GM21619 (cell line): Measurements from ENCODE around the gene PKHD1.
"Not testable (repeated sequence)": the region's sequence is repeated elsewhere in the genome, so short reads cannot be mapped to it uniquely, and the experiment has no call there.

ENCODE experiments used
- ATAC-seq: cut with Tn5 transposase; IDR thresholded peaks from one replicate; pipeline ENCODE4 v1.9.1; 2021; ENCODE audit not compliant: unreplicated experiment

Gene PKHD1

DNA sequence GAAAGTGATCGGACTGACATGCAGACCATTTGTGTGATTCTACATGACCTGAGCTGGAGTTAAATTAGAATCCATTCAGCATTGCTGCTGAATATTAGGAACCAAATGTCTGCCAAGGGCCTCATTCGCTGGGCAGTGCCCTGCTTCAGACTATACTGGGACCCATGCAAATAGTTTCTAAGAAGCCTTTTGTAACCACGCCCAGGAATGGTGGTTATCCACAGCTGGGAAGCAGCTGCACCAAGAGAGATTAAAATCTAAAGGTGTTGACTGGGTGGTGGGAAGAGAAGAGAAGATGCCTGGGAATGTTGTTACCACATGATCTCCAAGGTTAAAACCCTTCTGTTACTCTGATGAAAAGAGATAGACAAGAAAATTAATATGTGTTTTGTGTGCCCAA, 156.8 kb downstream of the PKHD1 start:
- no peak for ATAC-seq

DNA sequence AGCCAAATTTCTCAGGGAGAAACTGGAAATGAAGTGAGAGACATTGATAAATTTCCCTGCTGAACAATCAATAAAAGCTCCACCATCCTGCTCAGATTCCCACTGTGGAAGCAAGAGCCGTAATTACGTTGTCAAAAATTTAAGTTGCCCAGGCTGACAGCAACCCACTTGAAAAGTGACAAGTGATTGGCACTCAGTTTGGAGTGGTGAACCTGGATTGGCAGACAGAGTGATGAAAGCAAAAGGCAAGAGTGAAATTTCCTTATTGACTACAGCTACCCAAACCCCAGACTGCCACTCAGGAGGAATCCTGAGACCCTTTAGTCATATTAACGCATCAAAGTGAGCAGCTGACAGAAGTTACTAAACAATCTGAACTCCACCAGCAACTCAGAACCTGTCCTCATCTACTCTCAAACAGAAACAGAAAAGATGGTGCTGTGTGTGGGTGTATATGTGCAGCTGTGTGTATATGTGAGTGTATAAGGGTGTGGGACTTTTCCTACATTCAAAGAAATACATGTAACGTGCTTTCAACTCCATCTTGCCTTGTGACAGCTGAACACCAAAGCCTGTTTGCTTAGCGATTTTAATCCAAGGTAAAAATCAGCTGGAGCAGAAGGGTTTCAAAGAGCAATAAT, 157.4 kb downstream of the PKHD1 start:
- no peak for ATAC-seq

- peak; percentile 65 for ATAC-seq
Observed at GRCh38 chr6:51928320-51928719, 159.1 kb downstream of the PKHD1 start.

DNA sequence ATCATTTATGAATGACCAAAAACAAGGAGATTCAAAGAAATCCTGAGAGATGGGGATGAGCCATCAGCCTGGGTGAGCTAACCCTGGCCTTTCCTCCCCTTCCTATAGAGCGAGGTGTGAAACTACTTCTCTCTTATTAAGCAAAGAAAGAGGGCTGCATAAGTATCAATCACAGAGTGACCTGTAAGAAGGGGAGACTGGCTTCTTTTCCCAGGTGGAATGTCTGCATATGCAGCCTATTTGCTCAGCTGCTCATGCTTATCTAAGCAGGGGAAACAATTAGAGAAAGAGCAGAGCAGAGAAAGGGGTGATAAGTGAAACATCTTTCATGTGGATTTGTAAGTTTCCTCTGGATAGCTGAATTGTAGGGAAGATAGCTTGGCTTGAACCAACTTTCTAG, 160.0 kb downstream of the PKHD1 start:
- no peak for ATAC-seq

DNA sequence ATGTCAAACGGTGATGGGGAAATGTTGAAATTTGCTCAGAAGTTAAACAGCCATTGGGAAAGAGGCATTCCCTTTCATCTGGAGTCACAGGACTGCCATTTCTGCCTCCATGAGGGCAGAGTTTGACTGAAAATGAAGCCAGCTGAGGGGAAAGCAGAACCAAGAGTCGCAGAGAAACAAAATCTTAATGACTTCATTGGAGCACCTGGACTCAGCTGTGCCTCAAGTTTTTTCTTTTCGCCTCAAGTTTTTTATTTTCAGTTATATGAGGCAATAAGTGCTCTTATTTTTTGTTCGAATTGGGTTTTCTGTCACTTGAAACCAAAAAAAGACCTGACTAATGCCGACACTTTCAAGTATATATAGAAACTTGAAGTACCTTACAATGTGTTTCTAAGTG, 161.3 kb downstream of the PKHD1 start:
- ATAC-seq, result no peak

DNA sequence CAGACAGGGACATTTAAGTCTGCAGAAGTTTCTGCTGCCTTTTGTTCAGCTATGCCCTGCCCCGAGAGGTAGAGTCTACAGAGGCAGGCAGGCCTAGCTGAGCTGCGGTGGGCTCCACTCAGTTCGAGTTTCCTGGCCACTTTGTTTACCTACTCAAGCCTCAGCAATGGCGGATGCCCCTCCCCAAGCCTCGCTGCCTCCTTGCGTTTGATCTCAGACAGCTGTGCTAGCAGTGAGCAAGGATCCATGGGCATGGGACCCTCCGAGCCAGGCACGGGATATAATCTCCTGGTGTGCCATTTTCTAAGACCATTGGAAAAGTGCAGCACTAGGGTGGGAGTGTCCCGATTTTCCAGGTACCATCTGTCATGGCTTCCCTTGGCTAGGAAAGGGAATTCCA, 164.9 kb downstream of the PKHD1 start:
- not testable (repeated sequence) for ATAC-seq

DNA sequence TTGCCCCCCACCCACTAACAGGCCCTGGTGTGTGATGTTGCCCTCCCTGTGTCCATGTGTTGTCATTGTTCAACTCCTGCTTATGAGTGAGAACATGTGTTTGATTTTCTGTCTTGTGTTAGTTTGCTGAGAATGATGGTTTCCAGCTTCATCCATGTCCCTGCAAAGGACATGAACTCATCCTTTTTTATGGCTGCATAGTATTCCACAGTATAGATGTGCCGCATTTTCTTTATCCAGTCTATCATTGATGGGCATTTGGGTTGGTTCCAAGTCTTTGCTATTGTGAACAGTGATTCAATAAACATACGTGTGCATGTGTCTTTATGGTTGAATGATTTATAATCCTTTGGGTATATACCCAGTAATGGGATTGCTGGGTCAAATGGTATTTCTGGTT, 169.1 kb downstream of the PKHD1 start:
- ATAC-seq, result not testable (repeated sequence)

- ATAC-seq, result no peak
Observed at GRCh38 chr6:51915098-51915497, 172.3 kb downstream of the PKHD1 start.

- ATAC-seq, result no peak
Observed at GRCh38 chr6:51913265-51913664, 174.1 kb downstream of the PKHD1 start.

GRCh38 chr6:51910851-51911250, 176.6 kb downstream of the PKHD1 start:
- ATAC-seq, result no peak

DNA sequence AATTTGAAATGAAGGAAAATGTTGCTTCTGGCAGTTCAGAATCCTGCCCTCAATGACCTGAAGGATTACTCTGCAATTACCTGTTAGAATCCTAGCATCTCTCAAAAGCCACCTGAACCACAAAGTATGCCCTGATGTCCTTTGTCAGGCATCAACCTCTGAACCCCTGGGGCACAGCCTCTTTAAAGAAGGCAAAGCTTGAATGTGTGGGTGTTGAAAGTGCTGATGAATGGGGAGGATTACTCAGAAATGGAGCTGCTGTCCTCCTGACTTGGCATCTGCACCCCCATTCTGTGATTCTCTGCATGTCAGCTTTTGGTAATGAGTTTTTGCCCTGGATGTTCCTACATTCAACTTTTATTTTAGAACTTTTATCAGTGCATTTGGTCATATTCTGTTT, 179.2 kb downstream of the PKHD1 start:
- no peak for ATAC-seq

GRCh38 chr6:51901766-51902764, 185.3 kb downstream of the PKHD1 start:
- no peak for ATAC-seq

GRCh38 chr6:51893366-51893765, 194.0 kb downstream of the PKHD1 start:
- ATAC-seq, result no peak

- no peak for ATAC-seq
Observed at GRCh38 chr6:51892750-51893149, 194.7 kb downstream of the PKHD1 start.

- ATAC-seq, result no peak
Observed at GRCh38 chr6:51892339-51892738, 195.1 kb downstream of the PKHD1 start.

GRCh38 chr6:51891784-51892183, 195.6 kb downstream of the PKHD1 start:
- ATAC-seq, result no peak

- ATAC-seq, result no peak
Observed at GRCh38 chr6:51887859-51888258, 199.6 kb downstream of the PKHD1 start.

GRCh38 chr6:51885957-51886356, 201.5 kb downstream of the PKHD1 start:
- no peak for ATAC-seq

GRCh38 chr6:51868591-51869355, 218.6 kb downstream of the PKHD1 start:
- ATAC-seq, result no peak

GRCh38 chr6:51866867-51867266, 220.5 kb downstream of the PKHD1 start:
- ATAC-seq, result no peak

DNA sequence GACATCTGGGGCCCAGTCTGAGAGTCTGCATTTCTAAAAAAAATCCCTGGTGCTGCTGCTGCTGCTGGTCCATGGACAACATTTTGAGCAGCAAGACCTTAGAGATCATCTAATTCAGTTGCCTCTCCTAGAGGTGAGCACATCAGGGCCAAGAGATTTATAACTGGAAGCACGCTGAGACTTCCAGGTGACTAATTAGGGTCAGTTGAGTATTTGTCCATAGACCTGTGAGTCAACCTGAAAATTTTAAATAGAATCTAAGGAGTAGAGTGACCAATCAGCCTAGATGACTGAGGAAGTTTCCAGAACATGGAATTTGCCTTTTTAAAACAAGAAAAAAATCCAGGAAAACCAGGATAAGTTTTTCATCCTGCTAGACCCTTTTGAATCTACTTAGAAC, 221.4 kb downstream of the PKHD1 start:
- ATAC-seq, result no peak
